ENCODE results near the gene TMC1.

GRCh38 chr9:72477930-72478518 is 43.4 kb upstream of the TMC1 start:
- TF ChIP-seq CTCF (conservative IDR thresholded peaks at IDR 0.05) (no peak), ZFX (IDR thresholded peaks at IDR 0.05) (no peak)
